Esophagus (tissue), 2 donors: ENCODE measurements around the gene BUB1. TPM values are rescaled to one million over a fixed set of nuclear protein-coding genes. Genes with fewer than 3 reads are reported as not detected.

Experiments used
- polyA plus RNA-seq, 2 donors: library from polyadenylated mRNA; stranded (reverse); fragments of 200-250 nt; gene quantifications; one replicate each; pipeline ENCODE4 v1.2.3, GENCODE V29; 2013
- donor health status: healthy with polysubstance abuse.
- donor health status: Bipolar disorder and iron deficiency.

BUB1 gene
- polyA plus RNA-seq, 2 donors, result 2.3 to 5.3 TPM

Other genes with a start within 250 kb of the BUB1 start
- under 1 TPM; 0.29 to 0.93 TPM for gene LIMS4, start 205.2 kb downstream of the BUB1 start, polyA plus RNA-seq
- 1 to 10 TPM; 4.6 to 9.1 TPM for gene RGPD6, start 100.8 kb downstream of the BUB1 start, polyA plus RNA-seq
- not detected for gene ACOXL, start 54.5 kb upstream of the BUB1 start, polyA plus RNA-seq